ENCODE data around the gene PROM1. TPM values are rescaled to one million over a fixed set of nuclear protein-coding genes. Genes with fewer than 3 reads are reported as not detected.

Gene PROM1
- total and polyA plus RNA-seq, 8 donors, result 19.7 to 51.6 (median 22.2) TPM

DNA sequence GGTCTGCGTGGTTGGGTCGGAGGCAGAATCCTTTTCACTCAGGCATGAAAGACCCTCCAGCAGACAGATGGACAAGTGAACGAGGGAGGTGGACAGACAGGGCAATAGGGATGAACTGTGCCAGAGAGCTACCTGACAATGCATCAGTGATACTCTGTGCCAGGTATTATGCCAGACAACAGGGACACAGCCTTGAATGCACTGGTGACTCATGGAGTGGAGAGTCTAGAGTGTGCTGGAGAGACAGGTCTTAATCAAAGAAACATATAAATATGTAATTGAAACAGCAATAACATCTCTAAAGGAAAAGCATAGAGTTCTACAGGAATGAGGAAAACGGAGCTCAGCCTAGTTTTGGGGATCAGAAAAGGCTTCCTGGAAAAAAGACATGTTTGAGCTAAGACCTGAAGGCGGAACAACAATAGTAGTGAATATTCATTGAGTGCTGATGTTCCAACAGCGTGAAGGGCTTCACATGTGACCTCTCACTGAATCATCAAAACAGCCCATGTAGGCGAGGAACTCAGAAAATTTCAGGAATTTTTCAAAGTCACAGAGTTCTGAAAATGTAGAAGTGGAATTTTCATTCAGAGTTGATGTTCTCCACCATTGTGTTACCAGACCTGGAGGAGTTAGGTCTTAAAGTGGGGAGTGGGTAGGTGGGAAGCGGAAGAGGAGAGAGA is 100.8 kb downstream of the PROM1 start:
- Histone ChIP-seq H3K4me3 (no peak overlapping the region), H3K27me3 (no peaks in the 10 kb centered on the region), H3K9me3 (no peaks in the 10 kb centered on the region), H3K4me1 (no peaks in the 10 kb centered on the region), H3K27ac (no peak overlapping the region), H3K36me3 (peaks cover 0 to 3% (median 0%) of the 10 kb centered on the region in 3 donors)
- no peak for DNase-seq
- ATAC-seq, result no peak
- WGBS, 2 donors, result 72 to 82% methylated on average over 8 of the region's 8 CpGs
- intact Hi-C loops (cut with DNase I), result no loop called here
- FAIRE-seq, result no peak
- TF ChIP-seq, protein P1, sequence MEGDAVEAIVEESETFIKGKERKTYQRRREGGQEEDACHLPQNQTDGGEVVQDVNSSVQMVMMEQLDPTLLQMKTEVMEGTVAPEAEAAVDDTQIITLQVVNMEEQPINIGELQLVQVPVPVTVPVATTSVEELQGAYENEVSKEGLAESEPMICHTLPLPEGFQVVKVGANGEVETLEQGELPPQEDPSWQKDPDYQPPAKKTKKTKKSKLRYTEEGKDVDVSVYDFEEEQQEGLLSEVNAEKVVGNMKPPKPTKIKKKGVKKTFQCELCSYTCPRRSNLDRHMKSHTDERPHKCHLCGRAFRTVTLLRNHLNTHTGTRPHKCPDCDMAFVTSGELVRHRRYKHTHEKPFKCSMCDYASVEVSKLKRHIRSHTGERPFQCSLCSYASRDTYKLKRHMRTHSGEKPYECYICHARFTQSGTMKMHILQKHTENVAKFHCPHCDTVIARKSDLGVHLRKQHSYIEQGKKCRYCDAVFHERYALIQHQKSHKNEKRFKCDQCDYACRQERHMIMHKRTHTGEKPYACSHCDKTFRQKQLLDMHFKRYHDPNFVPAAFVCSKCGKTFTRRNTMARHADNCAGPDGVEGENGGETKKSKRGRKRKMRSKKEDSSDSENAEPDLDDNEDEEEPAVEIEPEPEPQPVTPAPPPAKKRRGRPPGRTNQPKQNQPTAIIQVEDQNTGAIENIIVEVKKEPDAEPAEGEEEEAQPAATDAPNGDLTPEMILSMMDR (IDR thresholded peaks at IDR 0.05), result no peak

DNA sequence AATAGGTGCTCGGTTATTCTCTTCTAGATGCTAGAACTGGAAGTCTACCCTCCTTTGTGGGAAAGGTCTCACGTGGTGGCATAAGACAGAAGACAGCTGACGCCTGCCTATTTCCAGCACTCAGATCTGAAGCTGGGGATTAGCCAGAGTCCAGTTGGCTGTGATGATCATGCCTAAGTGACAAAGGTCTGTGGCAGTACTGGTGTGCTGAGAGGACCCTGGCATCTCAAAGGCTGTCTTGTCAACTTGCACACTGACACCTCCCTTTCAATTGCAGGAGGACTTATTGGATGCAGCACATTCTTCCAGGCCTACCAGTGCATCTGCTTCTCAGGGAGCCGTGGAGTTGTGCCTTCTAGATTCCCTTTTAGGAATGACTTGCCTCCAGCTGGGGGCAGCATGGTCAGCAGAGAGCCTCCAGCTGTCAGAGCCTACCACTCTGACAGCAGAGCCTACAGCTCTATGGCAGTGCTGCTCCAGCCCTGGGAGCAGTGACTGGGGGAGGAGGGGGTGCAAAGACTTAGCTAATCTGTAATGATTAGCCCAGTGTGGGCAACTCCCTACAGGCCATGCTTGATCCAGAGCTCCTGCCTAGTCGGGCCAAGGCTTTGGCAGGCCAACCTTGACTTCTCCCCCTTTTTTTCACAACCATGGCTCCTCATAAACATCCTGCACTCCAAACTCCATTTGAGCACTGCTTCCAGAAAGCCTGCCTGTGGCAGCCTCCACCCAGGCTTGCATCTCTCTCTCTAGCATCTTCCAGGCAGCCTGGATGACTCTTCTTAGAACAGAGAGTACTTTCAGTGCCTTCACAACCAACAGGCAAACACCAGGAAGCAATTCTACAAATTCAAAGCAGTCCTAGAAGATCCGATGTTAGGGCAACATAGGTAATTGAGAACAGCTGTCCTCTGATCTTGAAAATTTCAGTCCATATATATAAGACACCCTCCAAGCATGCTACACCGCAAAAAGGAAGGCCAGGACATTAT is 107.1 kb downstream of the PROM1 start:
- no peak for FAIRE-seq
- Histone ChIP-seq H3K4me3 (no peak overlapping the region), H3K27ac (no peak overlapping the region), H3K27me3 (no peaks in the 10 kb centered on the region), H3K4me1 (no peaks in the 10 kb centered on the region), H3K36me3 (no peaks in the 10 kb centered on the region), H3K9me3 (no peaks in the 10 kb centered on the region)
- intact Hi-C loops (cut with DNase I), result no loop called here
- WGBS, 2 donors, result 64 to 69% methylated on average over 7 of the region's 7 CpGs
- TF ChIP-seq, protein P1 (IDR thresholded peaks at IDR 0.05), result no peak
- no peak for DNase-seq
- ATAC-seq, result peak in 1 of 4 donors; percentile 18

DNA sequence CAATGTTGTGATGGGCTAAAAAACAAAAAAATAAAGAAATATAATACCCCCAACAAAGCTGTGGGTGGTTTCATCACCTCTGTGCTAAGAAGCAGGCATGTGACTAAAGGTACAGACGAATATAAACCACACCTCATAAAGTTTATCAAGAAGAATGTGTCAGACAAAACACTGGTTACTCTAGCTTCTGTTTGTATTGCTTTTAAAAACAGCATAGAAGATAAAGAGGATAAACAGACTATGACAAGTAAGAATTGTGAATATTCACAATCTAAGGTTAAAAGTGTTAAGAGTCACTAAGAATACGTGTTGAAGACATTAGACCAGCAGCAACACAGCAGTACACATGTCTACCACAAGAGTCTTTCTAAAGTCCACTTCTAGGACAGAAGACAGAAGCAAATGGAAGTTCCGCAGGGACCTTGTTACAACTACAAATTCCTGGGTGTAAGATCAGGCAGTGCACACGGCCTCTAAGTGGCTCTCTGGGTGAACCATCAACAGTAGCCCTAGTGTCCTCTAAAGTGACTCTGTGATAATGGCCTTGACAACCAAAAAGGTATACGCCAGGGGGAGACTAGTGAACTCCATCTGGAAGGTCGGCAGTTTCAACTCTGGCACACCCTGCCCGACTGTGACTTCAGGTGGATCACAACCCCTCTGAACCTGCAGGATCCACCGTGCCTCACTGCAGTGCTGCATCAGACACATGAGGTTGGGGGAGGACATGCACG is 112.6 kb downstream of the PROM1 start:
- Histone ChIP-seq H3K27ac (no peak overlapping the region), H3K4me1 (no peaks in the 10 kb centered on the region), H3K27me3 (no peaks in the 10 kb centered on the region), H3K9me3 (no peaks in the 10 kb centered on the region), H3K4me3 (no peak overlapping the region), H3K36me3 (peaks cover 0 to 5% (median 0%) of the 10 kb centered on the region in 3 donors)
- FAIRE-seq (no peak), ATAC-seq (no peak), DNase-seq (no peak)
- intact Hi-C loops (cut with DNase I), result no loop called here
- TF ChIP-seq, protein P1 (IDR thresholded peaks at IDR 0.05), result no peak
- WGBS, 2 donors, result 67 to 74% methylated on average over 9 of the region's 9 CpGs

- Histone ChIP-seq H3K9me3 (no peaks in the 10 kb centered on the region), H3K4me1 (no peaks in the 10 kb centered on the region), H3K4me3 (no peak overlapping the region), H3K27ac (no peak overlapping the region), H3K36me3 (peaks cover 0 to 5% (median 0%) of the 10 kb centered on the region in 3 donors), H3K27me3 (no peaks in the 10 kb centered on the region)
- ATAC-seq (no peak), DNase-seq (no peak), FAIRE-seq (no peak)
- TF ChIP-seq, protein P1 (IDR thresholded peaks at IDR 0.05), result no peak
- WGBS, 2 donors, result 69 to 80% methylated on average over 11 of the region's 11 CpGs
- intact Hi-C loops (cut with DNase I), result no loop called here
Measured at GRCh38 chr4:15968551-15969300, 115.1 kb downstream of the PROM1 start.
